ENCODE results near the gene RALGAPA2. TPM values are rescaled to one million over a fixed set of nuclear protein-coding genes. Genes with fewer than 3 reads are reported as not detected.

The RALGAPA2 gene
- total RNA-seq, 1 donor: 5.6 TPM

DNA sequence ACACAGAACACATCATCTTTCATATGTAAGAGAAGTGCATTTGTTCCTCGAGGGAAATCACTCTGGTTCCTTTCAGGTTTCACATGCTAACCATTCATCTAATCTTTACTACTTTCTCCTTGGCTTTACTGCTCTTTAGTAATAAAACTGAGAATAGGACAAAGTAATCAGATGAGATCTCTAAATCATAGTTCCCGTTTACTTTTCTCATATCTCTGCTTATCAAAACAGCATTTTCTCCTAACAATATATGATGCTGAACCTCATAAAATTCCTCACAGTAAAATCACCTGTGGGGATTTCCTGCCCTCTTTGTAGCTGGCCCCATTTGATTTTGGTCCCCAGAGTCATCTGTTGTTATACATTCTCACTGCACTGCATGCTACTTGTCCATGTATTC, 100.2 kb downstream of the RALGAPA2 start:
- no peak for TF ChIP-seq CTCF (IDR thresholded peaks at IDR 0.05; ENCODE audit: insufficient read depth, low read depth, low read length)
- DNase-seq (ENCODE audit: low read depth): no peak
- H3K4me3 ChIP-seq (ENCODE audit: low read depth, low read length): no peak overlapping the region

GRCh38 chr20:20611167-20611566, 101.3 kb downstream of the RALGAPA2 start:
- no peak for DNase-seq (ENCODE audit: low read depth)
- TF ChIP-seq CTCF (IDR thresholded peaks at IDR 0.05; ENCODE audit: insufficient read depth, low read depth, low read length): no peak
- no peak overlapping the region for H3K4me3 ChIP-seq (ENCODE audit: low read depth, low read length)

DNA sequence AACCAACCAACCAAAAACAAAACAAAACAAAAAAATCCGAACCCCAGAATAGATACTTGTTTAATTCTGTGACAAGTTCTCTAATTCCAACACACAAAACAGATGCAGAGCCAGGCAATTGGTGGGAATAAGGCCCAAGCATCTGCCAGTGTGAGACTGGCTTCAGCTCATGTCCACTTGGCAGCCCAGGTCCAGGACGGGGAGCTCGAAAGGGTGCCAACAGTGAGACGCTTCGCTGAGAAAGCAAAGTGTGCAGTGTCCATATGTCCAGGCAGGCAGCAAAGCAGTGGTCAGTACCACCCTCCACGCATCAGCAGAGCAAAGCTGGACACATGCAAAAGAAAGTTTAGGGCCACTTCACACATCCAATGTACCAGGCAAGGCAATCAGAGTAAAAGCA, 102.9 kb downstream of the RALGAPA2 start:
- DNase-seq (ENCODE audit: low read depth): no peak
- no peak overlapping the region for H3K4me3 ChIP-seq (ENCODE audit: low read depth, low read length)
- TF ChIP-seq CTCF (IDR thresholded peaks at IDR 0.05; ENCODE audit: insufficient read depth, low read depth, low read length): no peak

- no peak overlapping the region for H3K4me3 ChIP-seq (ENCODE audit: low read depth, low read length)
- no peak for TF ChIP-seq CTCF (IDR thresholded peaks at IDR 0.05; ENCODE audit: insufficient read depth, low read depth, low read length)
- no peak for DNase-seq (ENCODE audit: low read depth)
Observed at GRCh38 chr20:20608641-20609040, 103.8 kb downstream of the RALGAPA2 start.

GRCh38 chr20:20608041-20608440, 104.4 kb downstream of the RALGAPA2 start:
- DNase-seq (ENCODE audit: low read depth): no peak
- H3K4me3 ChIP-seq (ENCODE audit: low read depth, low read length): no peak overlapping the region
- TF ChIP-seq CTCF (IDR thresholded peaks at IDR 0.05; ENCODE audit: insufficient read depth, low read depth, low read length): no peak

- no peak overlapping the region for H3K4me3 ChIP-seq (ENCODE audit: low read depth, low read length)
- DNase-seq (ENCODE audit: low read depth): no peak
- TF ChIP-seq CTCF (IDR thresholded peaks at IDR 0.05; ENCODE audit: insufficient read depth, low read depth, low read length): no peak
Observed at GRCh38 chr20:20606881-20607280, 105.6 kb downstream of the RALGAPA2 start.

DNA sequence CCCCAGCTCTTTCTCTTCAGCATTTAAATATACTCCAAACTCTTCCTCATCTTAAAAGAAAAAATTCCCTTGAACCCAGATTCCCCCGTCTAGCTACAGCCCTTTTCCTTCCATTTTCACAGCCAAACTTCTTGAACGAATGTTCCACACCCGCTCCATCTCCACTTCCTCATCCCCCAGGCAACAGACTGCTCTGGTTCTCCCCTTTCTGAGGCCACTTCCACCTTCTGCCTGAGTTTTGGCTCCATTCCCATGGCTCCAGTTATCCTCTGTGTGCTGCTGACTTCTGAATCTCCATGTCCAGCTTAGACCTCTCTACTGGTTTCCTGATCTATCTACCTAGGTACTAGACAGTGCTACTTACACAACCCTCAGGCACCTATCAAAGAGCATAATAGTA, 106.4 kb downstream of the RALGAPA2 start:
- no peak for TF ChIP-seq CTCF (IDR thresholded peaks at IDR 0.05; ENCODE audit: insufficient read depth, low read depth, low read length)
- no peak for DNase-seq (ENCODE audit: low read depth)
- H3K4me3 ChIP-seq (ENCODE audit: low read depth, low read length): no peak overlapping the region
